GM18907 (cell line): ENCODE results near the gene TFEC.
"Not testable (repeated sequence)": the region's sequence is repeated elsewhere in the genome, so short reads cannot be mapped to it uniquely, and the experiment has no call there.

Source experiments
- ATAC-seq: cut with Tn5 transposase; IDR thresholded peaks from one replicate; pipeline ENCODE4 v1.9.1; 2021; ENCODE audit warnings: mild to moderate bottlenecking, moderate library complexity; ENCODE audit not compliant: unreplicated experiment

The TFEC gene

GRCh38 chr7:115932880-115933279, 97.7 kb downstream of the TFEC start:
- no peak for ATAC-seq

GRCh38 chr7:115930184-115930583, 100.4 kb downstream of the TFEC start:
- not testable (repeated sequence) for ATAC-seq

GRCh38 chr7:115929736-115930135, 100.8 kb downstream of the TFEC start:
- ATAC-seq, result not testable (repeated sequence)

GRCh38 chr7:115924411-115924810, 106.2 kb downstream of the TFEC start:
- ATAC-seq, result no peak

DNA sequence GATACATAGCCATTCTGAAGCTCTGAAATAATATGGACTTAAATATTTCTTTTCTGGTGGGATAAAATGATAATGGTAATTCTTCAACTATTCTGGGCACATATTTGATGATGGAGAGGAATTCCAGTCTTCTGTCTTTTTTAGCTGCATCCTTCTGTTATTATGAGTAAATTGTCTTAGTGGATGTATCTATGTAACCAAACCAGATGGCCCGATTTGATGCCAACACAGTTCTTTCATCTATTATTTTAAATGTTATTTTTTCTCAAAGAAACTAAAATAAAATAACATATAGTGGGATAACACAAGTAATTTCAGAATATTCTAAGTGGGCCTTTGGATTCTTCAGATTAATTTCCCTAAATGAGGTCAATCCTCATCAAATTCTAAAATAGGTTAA, 110.2 kb downstream of the TFEC start:
- no peak for ATAC-seq

DNA sequence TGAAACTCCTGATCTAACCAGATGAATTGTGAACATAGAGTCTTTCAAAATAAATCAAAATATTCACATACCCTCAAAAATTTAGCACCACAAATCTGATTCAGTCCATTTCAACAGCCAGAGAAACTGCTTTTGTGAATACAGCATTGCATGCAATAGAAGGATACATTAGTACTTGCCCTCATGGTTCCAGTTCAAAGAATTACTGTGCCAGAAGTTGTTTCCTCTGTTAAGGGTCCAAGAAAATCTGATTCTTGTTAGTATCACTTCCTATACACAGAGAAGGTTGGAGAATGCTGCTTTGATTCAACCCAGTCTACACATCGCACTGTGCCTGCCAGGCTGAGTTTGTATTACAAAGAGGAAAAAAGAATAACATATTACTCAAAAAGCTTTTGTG, 115.6 kb downstream of the TFEC start:
- no peak for ATAC-seq

DNA sequence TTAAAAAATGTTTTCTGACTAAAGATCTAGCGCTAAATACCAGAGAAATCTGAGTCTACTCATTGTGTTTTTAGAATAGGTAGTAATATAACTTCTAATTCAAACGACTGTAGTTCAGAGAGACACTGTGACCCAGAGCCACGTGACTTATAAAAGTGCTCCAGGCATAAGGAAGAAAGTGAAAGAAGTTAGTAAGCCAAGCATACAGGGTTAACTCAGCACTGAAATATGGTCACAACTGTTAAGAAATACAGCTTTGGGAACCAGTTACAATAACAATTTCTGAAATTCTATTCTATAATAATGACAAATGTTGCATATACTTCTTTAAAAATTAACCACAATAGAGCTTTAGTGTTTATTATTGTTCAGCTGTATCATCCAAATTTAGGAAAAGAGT, 119.1 kb downstream of the TFEC start:
- ATAC-seq, result no peak

GRCh38 chr7:115910541-115911164, 119.9 kb downstream of the TFEC start:
- ATAC-seq, result no peak

DNA sequence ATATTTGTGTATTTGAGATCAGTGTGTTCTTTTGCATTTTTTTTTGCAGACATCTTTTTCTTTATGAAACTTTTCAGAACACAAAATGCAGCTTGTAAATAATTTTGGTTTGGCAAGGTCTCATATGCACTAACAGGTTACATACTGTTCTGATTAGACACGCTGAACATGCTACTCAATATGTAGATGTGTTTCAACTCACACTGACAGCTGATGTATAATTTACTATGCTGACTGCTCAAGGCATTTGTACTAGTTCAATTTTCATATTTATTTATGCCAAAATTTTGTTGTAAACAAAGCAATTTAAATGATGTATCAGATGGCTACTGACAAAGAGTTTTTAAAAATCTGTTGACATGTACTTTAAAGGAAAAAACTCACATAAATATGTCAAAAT, 123.8 kb downstream of the TFEC start:
- ATAC-seq, result no peak

DNA sequence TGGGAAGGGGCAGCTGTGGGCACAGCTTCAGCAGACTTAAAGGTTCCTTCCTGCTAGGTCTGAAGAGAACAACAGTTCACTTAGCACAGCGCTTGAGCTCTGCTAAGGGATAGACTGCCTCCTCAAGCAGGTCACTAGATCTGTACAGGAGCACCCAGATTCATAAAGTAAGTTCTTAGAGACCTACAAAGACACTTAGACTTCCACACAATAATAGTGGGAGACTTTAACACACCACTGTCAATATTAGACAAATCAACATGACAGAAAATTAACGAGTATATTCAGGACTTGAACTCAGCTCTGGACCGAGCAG, 140.9 kb downstream of the TFEC start:
- ATAC-seq, result no peak

DNA sequence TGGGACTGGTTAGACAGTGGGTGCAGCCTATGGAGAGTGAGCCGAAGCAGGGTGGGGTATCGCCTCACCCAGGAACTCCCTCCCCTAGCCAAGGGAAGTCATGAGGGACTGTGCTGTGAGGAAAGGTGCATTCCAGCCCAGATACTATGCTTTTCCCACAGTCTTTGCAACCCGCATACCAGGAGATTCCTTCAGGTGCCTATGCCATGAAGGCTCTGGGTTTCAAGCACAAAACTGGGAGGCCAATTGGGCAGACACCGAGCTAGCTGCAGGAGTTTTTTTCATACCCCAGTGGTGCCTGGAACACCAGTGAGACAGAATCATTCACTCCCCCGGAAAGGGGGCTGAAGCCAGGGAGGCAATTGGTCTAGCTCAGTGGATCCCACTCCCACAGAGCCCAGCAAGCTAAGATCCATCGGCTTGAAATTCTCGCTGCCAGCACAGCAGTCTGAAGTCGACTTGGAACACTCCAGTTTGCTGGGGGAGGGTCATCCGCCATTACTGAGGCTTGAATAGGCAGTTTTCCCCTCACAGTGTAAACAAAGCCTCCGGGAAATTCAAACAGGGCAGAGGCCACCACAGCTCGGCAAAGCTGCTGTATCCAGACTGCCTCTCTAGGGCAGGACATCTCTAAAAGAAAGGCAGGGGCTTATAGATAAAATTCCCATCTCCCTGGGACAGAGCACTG, 141.4 kb downstream of the TFEC start:
- ATAC-seq, result no peak

GRCh38 chr7:115885550-115885949, 145.0 kb downstream of the TFEC start:
- no peak for ATAC-seq
